NCI-H1105 treated with DMSO at 0.1 percent for 48 hours (cell line): Measurements from ENCODE around the gene SPOCK3.
"Not testable (repeated sequence)": the region's sequence is repeated elsewhere in the genome, so short reads cannot be mapped to it uniquely, and the experiment has no call there.

Source experiments
- DNase-seq: peaks from one replicate; lab custom pipeline; 2025; lab: John Stamatoyannopoulos, UW

SPOCK3 gene

GRCh38 chr4:166823126-166823525 lies 411.2 kb downstream of the SPOCK3 start:
- DNase-seq, result no peak

DNA sequence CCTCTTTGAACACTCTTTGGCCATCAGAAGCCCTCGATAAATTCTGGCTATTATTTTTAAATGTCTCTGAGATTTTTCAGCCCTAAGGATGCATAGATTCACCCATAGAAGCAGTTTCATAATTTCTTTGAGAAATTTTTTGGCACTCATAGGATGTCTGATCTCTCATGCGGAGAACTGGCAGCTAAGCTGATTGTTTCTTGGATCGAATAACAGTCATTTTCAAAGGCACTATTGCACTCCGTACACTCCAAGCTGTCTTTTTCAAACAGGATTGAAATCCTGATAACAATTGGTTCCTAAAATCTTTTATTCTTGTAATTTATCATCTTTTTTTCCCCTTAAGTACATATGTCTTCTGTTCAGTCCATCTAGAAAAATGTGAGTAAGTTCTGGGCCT lies 411.9 kb downstream of the SPOCK3 start:
- DNase-seq, result no peak

DNA sequence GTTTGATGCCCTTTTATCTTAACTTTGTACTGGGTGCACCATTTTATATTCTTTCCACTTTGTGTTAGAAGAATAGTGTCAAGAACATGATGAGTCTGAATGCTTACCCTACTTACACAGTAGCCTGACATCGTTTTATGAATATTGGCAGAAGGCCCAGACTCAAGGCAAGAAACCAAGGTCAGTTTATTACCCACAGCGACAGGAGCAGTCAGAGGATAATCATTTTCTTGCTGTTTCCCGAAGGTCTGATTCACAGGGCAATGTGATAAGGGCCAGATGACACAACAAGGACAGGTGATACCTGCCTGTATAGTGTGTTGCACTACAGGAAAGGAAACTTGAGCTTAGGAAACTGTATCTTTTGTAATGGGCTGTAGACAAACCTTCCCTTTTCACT lies 417.4 kb downstream of the SPOCK3 start:
- no peak for DNase-seq

- DNase-seq, result no peak
These were observed 425.9 kb downstream of the SPOCK3 start for GRCh38 chr4:166808380-166808779.

DNA sequence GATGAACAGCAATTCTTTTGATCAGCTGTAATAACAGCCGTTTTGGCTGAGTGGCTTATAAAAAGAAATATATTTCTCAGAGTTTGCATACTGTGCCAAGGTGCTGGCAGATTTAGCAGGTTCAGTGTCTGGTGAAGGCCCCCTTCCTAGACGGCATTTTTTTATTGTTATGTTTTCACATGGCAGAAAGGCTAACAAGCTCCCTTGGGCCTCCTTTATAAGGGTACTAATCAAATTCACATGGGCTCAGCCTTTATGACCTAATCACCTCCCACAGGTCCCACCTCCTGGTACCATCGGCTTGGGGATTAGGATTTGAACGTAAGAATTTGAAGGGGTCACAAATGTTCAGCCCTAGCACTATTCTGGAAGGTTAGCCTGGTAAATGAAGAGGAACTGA lies 431.9 kb downstream of the SPOCK3 start:
- DNase-seq, result no peak

GRCh38 chr4:166798126-166798525 lies 436.2 kb downstream of the SPOCK3 start:
- DNase-seq, result no peak

- DNase-seq, result no peak
These were observed 456.5 kb downstream of the SPOCK3 start for GRCh38 chr4:166777760-166778159.

- DNase-seq, result no peak
These were observed 471.3 kb downstream of the SPOCK3 start for GRCh38 chr4:166763018-166763417.

- no peak for DNase-seq
These were observed 492.6 kb downstream of the SPOCK3 start for GRCh38 chr4:166741742-166742141.

DNA sequence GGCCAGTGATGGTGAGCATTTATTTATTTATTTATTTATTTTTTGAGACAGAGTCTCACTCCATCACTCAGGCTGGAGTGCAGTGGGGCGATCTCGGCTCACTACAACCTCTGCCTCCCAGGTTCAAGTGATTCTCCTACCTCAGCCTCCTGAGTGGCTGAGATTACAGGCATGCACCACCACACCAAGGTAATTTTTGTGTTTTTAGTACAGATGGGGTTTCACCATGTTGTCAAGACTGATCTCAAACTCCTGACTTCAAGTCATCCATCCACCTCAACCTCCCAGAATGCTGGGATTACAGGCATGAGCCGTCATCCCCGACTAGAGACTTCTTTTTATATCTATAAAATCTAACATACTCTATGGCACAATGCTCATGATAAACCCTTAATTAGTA lies 495.1 kb downstream of the SPOCK3 start:
- DNase-seq, result not testable (repeated sequence)

- DNase-seq, result no peak
These were observed 496.9 kb downstream of the SPOCK3 start for GRCh38 chr4:166737430-166737829.

GRCh38 chr4:166735553-166735952 lies 498.7 kb downstream of the SPOCK3 start:
- DNase-seq, result no peak

DNA sequence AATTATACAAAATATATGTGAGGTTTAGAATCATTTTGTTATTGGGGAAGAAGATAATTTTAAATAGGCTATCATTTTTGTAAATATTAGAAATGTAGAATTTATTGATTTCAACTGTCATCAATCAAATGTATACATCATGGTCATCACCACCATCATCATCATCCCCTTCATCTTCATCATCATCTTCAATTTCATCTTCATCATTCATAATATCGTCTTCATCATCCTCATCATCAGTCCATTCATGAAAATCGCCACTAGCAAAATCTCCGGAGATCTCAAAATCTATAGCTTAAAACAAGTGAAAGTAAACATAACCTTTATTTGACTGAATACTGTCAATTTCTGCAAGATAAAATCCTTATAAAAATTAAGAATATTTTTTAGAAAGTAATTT lies 499.5 kb downstream of the SPOCK3 start:
- DNase-seq, result no peak

DNA sequence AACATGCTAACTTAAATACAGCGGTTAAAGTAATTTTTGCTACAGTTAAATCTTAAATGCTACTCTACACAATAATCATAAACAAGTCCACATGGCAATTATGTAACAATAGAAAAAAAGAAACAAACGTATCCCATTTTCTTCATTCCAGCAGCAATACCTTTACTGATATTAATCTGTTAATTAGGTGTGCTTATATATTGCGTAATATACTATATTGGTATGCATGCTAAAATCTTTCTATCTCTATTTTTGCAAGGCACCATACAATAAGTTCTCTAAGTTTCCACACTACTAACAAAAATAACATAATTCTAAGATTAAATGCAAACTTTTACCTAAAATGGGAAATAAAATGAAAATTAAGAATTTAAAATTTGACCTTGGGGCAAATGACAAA lies 500.6 kb downstream of the SPOCK3 start:
- no peak for DNase-seq

GRCh38 chr4:166726832-166727231 lies 507.5 kb downstream of the SPOCK3 start:
- no peak for DNase-seq

DNA sequence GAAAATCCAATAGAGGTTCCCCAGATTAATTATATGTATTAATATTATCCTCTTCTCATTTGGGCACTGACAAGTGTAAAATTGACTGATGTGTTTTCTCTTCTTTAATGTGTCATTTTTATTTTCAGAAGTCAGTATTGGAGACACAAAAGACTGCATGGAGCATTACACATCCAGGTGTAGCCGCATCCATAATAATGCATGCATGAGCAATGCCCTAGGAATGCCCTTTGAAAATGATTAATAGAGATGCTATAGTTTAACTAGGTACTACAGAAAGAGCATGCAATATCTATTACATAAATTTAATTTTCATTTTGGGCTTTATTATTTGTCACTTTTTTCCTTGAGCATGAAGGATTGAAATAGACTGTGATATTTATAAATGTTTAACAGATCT lies 509.9 kb downstream of the SPOCK3 start:
- DNase-seq, result no peak

DNA sequence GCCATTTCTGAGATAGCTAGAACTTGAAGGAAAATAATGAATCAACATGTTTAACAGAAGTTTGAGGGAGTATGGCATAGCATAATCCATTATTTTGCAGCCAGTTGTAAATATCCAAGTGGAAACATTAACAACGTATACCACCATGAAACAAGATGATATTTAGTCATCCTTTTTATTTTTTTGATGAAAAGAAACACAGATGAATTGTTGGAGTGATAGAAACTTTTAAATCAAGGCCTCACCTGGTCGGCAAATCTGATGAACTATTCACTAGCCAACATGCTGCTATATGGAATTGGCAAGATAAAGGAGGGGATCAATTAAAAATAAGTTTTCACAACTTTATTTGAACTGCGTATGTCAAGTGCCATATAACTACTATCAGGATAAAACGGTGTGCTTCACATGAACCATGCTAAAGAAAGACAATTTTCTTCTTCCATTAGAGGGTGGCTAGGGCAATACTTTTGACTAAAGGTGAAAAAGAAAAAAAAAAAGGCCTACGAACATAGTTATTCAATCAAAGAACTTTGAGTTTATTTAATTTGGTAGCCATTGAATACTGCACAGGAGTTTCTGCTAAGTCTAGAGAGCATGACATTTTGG lies 510.7 kb downstream of the SPOCK3 start:
- no peak for DNase-seq

GRCh38 chr4:166715748-166716713 lies 518.3 kb downstream of the SPOCK3 start:
- DNase-seq, result not testable (repeated sequence)

DNA sequence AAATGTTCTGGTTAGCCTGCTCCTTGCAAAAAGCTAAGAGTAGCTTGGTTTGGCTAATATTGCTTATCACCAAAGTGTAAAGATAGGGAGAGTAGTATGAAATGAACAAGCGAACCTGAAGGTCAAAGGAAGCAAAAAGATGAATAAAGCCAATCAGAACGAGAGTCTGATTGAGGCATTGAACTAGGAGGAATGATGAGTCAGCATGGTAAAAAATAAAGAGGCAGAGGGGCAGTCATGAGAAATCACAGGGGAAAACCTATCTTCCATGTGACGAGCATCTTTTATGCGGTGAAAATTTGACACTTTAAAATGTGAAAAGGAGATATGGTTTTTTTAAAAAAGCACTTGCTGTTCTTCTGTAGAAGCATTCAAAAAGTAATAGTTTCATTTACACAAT lies 533.7 kb downstream of the SPOCK3 start:
- DNase-seq, result no peak

DNA sequence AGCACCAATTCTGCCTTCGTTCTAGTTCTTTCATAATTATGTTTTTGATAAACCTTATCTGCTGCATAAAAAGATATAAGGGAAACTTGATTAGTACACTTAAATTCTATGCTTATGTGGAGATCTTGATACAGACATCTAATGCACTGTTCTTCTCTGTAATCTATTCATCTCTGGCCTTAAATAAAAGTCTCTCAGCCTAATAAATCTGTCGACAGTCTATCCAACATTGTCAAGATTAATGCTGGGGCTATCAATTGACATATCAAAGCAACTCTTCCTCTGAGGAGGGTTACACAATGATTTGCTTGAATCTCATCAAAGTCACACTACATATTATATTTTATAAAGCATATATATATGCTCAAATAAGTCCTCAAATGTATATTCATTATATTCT lies 545.5 kb downstream of the SPOCK3 start:
- DNase-seq, result no peak

DNA sequence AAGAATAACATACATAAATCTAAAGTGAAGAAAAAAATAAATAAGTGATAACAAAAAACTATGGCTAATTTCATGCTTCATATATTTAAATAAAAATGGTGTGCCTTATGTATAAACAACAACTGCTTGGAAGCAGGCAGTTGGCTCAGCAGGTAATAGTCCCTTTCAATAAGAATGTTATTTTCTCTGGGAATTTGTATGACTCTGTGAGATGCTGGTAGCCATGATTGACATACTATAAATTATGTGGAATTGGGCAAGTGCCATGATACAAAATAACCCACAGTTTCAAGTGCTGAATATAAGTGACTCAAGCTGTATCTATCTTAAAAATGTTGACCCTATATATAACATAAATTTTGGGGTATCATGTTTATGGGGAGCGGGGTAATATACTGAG lies 546.5 kb downstream of the SPOCK3 start:
- no peak for DNase-seq
